ENCODE data around the gene CHCHD10.

- TF ChIP-seq POLR2A (IDR thresholded peaks at IDR 0.05): no peak
- TF ChIP-seq, protein P1, sequence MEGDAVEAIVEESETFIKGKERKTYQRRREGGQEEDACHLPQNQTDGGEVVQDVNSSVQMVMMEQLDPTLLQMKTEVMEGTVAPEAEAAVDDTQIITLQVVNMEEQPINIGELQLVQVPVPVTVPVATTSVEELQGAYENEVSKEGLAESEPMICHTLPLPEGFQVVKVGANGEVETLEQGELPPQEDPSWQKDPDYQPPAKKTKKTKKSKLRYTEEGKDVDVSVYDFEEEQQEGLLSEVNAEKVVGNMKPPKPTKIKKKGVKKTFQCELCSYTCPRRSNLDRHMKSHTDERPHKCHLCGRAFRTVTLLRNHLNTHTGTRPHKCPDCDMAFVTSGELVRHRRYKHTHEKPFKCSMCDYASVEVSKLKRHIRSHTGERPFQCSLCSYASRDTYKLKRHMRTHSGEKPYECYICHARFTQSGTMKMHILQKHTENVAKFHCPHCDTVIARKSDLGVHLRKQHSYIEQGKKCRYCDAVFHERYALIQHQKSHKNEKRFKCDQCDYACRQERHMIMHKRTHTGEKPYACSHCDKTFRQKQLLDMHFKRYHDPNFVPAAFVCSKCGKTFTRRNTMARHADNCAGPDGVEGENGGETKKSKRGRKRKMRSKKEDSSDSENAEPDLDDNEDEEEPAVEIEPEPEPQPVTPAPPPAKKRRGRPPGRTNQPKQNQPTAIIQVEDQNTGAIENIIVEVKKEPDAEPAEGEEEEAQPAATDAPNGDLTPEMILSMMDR (IDR thresholded peaks at IDR 0.05): no peak
Observed at GRCh38 chr22:23755711-23756110, 12.1 kb downstream of the CHCHD10 start.

Measured in heart left ventricle (tissue), 13 donors.